PC-3 (cell line): Measurements from ENCODE around the gene UBE2H. TPM values are rescaled to one million over a fixed set of nuclear protein-coding genes. Genes with fewer than 3 reads are reported as not detected.
"Not testable (repeated sequence)": the region's sequence is repeated elsewhere in the genome, so short reads cannot be mapped to it uniquely, and the experiment has no call there.

Experiments
- ATAC-seq: fragments of 200-7000 bp; cut with Tn5 transposase; 2 replicates; pipeline ENCODE4 v1.9.1; 2020; ENCODE audit warnings: mild to moderate bottlenecking, moderate library complexity
- BruUV-seq: library from RNA; stranded (reverse); fragments of 400-500 nt; replicated peaks from 2 replicates; lab custom pipeline; 2021; lab: Mats Ljungman, UMichigan
- CTCF ChIA-PET: fragments of 300-600 bp; sonication (Branson Sonifier 250); formaldehyde crosslinking; loops from one replicate; lab custom pipeline; 2022; ENCODE audit warnings: antibody characterized with exemption; lab: Charles Lee
- POLR2A ChIA-PET: fragments of 300-600 bp; sonication (Branson Sonifier 250); formaldehyde crosslinking; loops from one replicate; lab custom pipeline; 2022; ENCODE audit warnings: antibody characterized with exemption; ENCODE audit not compliant: unreplicated experiment; lab: Charles Lee
- DNase-seq: peaks from one replicate; pipeline ENCODE4 v3.0.0-alpha.2; 2015
- H2AFZ ChIP-seq: fragments of 300-600 bp; sonication (generic); 2 replicates; pipeline ENCODE4 v1.6.0; 2016; ENCODE audit warnings: antibody characterized with exemption, low read length
- H3F3A ChIP-seq: fragments of 300-600 bp; sonication (generic); one replicate; pipeline ENCODE4 v1.6.0; 2017; ENCODE audit warnings: antibody characterized with exemption, low read length, control low read depth, mild to moderate bottlenecking; ENCODE audit not compliant: unreplicated experiment
- H3K27ac ChIP-seq: fragments of 300-600 bp; sonication (generic); 2 replicates; pipeline ENCODE4 v1.5.1; 2016; ENCODE audit warnings: mild to moderate bottlenecking, low read length
- H3K27me3 ChIP-seq: fragments of 300-600 bp; sonication (generic); 2 replicates; pipeline ENCODE4 v1.6.1; 2016; ENCODE audit warnings: low read length, mixed read lengths
- H3K36me3 ChIP-seq: fragments of 300-600 bp; sonication (generic); 2 replicates; pipeline ENCODE4 v1.6.1; 2016; ENCODE audit warnings: low read depth, mixed run types, low read length, mixed read lengths
- H3K4me1 ChIP-seq: fragments of 300-600 bp; sonication (generic); 2 replicates; pipeline ENCODE4 v1.5.1; 2016; ENCODE audit warnings: low read length; ENCODE audit not compliant: insufficient read depth
- H3K4me2 ChIP-seq: fragments of 300-600 bp; sonication (generic); 2 replicates; pipeline ENCODE4 v1.6.0; 2016; ENCODE audit warnings: low read length
- H3K4me3 ChIP-seq: fragments of 300-600 bp; sonication (generic); 2 replicates; pipeline ENCODE4 v1.5.1; 2016; ENCODE audit warnings: mild to moderate bottlenecking, low read length, mixed read lengths
- H3K79me2 ChIP-seq: fragments of 300-600 bp; sonication (generic); 2 replicates; pipeline ENCODE4 v1.6.1; 2017; ENCODE audit warnings: low read length, mixed read lengths
- H3K9ac ChIP-seq: fragments of 300-600 bp; sonication (generic); 2 replicates; pipeline ENCODE4 v1.6.0; 2016; ENCODE audit warnings: mild to moderate bottlenecking, low read length
- H3K9me2 ChIP-seq: fragments of 300-600 bp; sonication (generic); replicated peaks from 2 replicates; pipeline ENCODE4 v1.6.1; 2016; ENCODE audit warnings: mixed run types, low read length, mixed read lengths
- H3K9me3 ChIP-seq: fragments of 300-600 bp; sonication (generic); 2 replicates; pipeline ENCODE4 v1.6.1; 2016; ENCODE audit warnings: low read length, mixed read lengths
- H4K20me1 ChIP-seq: fragments of 300-600 bp; sonication (generic); 2 replicates; pipeline ENCODE4 v1.6.1; 2016; ENCODE audit warnings: low read length, mixed read lengths
- EZH2 ChIP-seq: fragments of 300-600 bp; sonication (generic); IDR thresholded peaks from one replicate; pipeline ENCODE4 v1.6.1; 2017; ENCODE audit warnings: antibody characterized with exemption, mild to moderate bottlenecking, low read length; ENCODE audit not compliant: unreplicated experiment
- EZH2phosphoT487 ChIP-seq: fragments of 300-600 bp; sonication (generic); IDR thresholded peaks from 2 replicates; pipeline ENCODE4 v1.6.1; 2018; ENCODE audit warnings: mild to moderate bottlenecking, antibody characterized with exemption, low read length, borderline replicate concordance
- intact Hi-C: fragments of 100-400 bp; cut with micrococcal nuclease; formaldehyde crosslinking; loops from 2 replicates; pipeline ENCODE4 v1.9.0; 2023
- total RNA-seq: library from RNA; depleted of rRNA; stranded (reverse); fragments of >200 nt; gene quantifications from 2 replicates; pipeline ENCODE4 v1.2.3, GENCODE V29; 2014
- TF ChIP-seq, protein P1 (sequence below): fragments of 300-600 bp; sonication (generic); conservative IDR thresholded peaks from 2 replicates; pipeline ENCODE4 v1.5.1; 2017; ENCODE audit warnings: antibody characterized with exemption, low read depth, mild to moderate bottlenecking, low read length

UBE2H gene
- total RNA-seq, 1 experiment from 2014 or later = 62.5 TPM

DNA sequence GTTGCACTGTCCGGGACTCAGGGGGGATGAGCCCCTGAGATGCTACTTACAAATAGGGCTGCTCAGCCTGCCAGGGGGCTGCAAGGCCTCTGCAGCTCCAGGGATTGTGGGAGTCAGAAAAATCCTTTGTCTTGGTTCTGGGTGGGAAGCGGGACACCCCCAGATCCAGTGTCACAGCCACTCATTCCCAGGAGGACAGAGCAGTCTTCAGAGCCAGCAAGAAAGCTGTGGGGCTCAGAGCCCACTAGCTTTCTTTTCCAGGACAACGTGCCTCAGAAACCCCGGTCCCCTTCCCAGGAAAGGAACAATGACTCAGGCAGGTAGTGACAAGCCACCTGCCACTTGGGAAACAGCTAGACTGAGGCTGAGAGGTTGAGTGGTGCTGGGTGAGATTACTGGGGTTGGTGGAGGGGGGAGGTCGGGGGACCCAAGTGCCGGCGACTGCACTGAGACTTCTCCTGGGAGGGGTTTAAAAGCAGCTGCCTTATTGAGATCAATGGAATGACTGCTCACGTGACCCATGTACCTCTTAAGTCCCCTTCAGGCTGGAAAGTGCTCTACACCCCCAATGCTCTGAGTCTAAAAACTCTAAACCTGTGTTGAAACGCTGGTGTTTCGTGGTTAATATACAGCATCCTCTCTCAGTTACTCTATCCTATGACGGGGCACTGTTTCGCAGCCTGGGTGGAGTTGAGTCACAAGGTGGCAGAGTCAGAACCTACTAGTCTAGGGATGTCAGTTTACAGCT, 123.6 kb downstream of the UBE2H start:
- POLR2A ChIA-PET = interaction anchor here (1.1 kb wide), 1 partner anchor 120 kb away, joined by 3 read pairs; no protein-coding TSS in a partner anchor

DNA sequence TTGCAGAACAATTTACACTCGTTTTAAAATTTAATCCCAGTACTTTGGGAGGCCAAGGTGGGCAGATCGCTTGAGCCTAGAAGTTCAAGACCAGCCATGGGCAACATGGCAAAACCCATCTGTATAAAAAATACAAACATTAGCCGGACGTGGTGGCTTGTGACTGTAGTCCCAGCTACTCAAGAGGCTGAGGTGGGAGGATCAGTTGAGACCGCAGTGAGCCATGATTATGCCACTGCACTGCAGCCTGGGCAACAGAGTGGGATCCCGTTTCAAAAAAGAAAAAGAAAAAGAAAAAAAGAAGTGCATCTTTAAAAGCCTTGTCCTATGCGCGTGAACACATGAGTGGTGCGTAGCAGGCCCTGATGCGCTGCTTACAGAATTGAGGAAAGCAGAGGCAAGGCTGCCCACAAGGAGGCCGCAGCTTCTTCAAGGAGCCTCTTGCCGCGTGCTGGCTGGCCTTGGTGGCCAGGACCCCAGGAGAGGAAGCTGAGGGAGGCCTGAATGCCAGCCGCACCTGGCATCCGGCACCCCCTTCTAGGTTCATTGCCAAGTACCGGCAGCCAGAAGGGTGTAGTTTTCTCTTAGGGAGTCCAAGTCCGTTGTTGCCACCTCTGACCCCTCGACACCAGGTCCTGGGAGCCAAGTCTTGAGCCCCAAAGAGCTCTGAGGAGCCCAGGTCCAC, 124.5 kb downstream of the UBE2H start:
- no peaks in the 10 kb centered on the region for H3K9me2 ChIP-seq
- H2AFZ ChIP-seq = no peak overlapping the region
- H3K4me3 ChIP-seq = no peak overlapping the region
- H3K27me3 ChIP-seq = no peaks in the 10 kb centered on the region
- TF ChIP-seq EZH2phosphoT487 = no peak
- TF ChIP-seq EZH2 = no peak
- TF ChIP-seq, protein P1, sequence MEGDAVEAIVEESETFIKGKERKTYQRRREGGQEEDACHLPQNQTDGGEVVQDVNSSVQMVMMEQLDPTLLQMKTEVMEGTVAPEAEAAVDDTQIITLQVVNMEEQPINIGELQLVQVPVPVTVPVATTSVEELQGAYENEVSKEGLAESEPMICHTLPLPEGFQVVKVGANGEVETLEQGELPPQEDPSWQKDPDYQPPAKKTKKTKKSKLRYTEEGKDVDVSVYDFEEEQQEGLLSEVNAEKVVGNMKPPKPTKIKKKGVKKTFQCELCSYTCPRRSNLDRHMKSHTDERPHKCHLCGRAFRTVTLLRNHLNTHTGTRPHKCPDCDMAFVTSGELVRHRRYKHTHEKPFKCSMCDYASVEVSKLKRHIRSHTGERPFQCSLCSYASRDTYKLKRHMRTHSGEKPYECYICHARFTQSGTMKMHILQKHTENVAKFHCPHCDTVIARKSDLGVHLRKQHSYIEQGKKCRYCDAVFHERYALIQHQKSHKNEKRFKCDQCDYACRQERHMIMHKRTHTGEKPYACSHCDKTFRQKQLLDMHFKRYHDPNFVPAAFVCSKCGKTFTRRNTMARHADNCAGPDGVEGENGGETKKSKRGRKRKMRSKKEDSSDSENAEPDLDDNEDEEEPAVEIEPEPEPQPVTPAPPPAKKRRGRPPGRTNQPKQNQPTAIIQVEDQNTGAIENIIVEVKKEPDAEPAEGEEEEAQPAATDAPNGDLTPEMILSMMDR = no peak
- ChIA-PET POLR2A (interaction anchor here (0.6 to 1.1 kb wide), 2 partner anchors 121 to 217 kb away, joined by 3 to 21 read pairs; partner anchors contain the start of gene NRF1), CTCF (no interaction called here)
- no peaks in the 10 kb centered on the region for H3K79me2 ChIP-seq
- BruUV-seq = no TSS peak
- no peaks in the 10 kb centered on the region for H3F3A ChIP-seq
- H4K20me1 ChIP-seq = no peaks in the 10 kb centered on the region
- ATAC-seq (no peak), DNase-seq (no peak)
- H3K4me1 ChIP-seq = peaks cover 41% of the 10 kb centered on the region
- H3K4me2 ChIP-seq = no peak overlapping the region
- no peaks in the 10 kb centered on the region for H3K9me3 ChIP-seq
- intact Hi-C loops = loop anchor here (10.0 kb wide), 1 partner anchor 83 kb away; no protein-coding TSS in a partner anchor
- H3K27ac ChIP-seq = no peak overlapping the region
- H3K9ac ChIP-seq = no peak overlapping the region
- no peaks in the 10 kb centered on the region for H3K36me3 ChIP-seq

More for the DNA sequence above, 123.6 kb downstream of the UBE2H start:
- Histone ChIP-seq H3K9ac (no peak overlapping the region), H3F3A (no peaks in the 10 kb centered on the region), H3K9me3 (no peaks in the 10 kb centered on the region), H3K4me1 (peaks cover 40% of the 10 kb centered on the region), H3K27ac (peak overlapping the region; percentile 76; the same call in 1 of the 2 replicates), H2AFZ (no peak overlapping the region; the same call in 1 of the 2 replicates), H3K36me3 (no peaks in the 10 kb centered on the region), H4K20me1 (no peaks in the 10 kb centered on the region), H3K4me2 (peak overlapping the region; percentile 84; the same call in 1 of the 2 replicates), H3K27me3 (no peaks in the 10 kb centered on the region), H3K79me2 (no peaks in the 10 kb centered on the region), H3K9me2 (no peaks in the 10 kb centered on the region), H3K4me3 (no peak overlapping the region)
- peak; percentile 24 for DNase-seq
- intact Hi-C loops = loop anchor here (10.0 kb wide), 1 partner anchor 84 kb away; no protein-coding TSS in a partner anchor
- BruUV-seq = no TSS peak
- no peak for ATAC-seq
- no peak for TF ChIP-seq EZH2phosphoT487
- TF ChIP-seq EZH2 = no peak
- CTCF ChIA-PET = interaction anchor here (0.5 to 1.3 kb wide), 3 partner anchors 172 to 182 kb away, joined by 3 to 5 read pairs (median 3); no protein-coding TSS in a partner anchor

DNA sequence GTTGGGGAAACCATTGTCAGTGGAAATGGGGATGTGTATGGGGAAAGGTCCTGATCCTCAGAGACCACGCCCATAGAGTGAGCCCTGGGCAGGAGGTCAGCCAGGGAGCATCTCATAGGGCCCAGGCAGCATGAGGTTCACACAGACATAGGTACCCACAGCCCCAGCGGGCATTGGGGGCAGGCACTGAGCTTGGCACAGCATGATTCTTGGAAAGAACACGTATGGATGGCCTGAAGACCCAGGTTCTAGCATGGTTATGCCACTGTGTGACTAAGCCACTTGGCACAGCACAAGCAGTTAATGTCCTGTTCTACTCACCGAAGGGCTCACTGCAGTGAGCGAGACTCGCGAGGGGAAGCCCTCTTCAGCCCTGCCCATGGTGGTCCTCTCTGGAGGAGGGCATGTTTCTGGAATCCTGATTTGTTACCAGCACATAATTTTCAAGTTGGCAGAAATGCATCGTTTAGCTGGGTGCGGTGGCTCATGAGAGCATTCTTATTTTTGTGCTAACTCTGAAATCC, 125.2 kb downstream of the UBE2H start:
- POLR2A ChIA-PET = interaction anchor here (0.6 kb wide), 1 partner anchor 216 kb away, joined by 21 read pairs; the partner anchor contains the start of gene NRF1
- no peak overlapping the region for H2AFZ ChIP-seq
- no peak overlapping the region for H3K4me3 ChIP-seq
- H3K9me3 ChIP-seq = no peaks in the 10 kb centered on the region
- CTCF ChIA-PET = no interaction called here
- H3K36me3 ChIP-seq = no peaks in the 10 kb centered on the region
- no peak overlapping the region for H3K27ac ChIP-seq
- ATAC-seq = no peak
- BruUV-seq = no TSS peak
- intact Hi-C loops = loop anchor here (10.0 kb wide), 1 partner anchor 83 kb away; no protein-coding TSS in a partner anchor
- H3K27me3 ChIP-seq = no peaks in the 10 kb centered on the region
- H3K4me1 ChIP-seq = peaks cover 41% of the 10 kb centered on the region
- no peaks in the 10 kb centered on the region for H4K20me1 ChIP-seq
- H3K9ac ChIP-seq = no peak overlapping the region
- DNase-seq = no peak
- H3K4me2 ChIP-seq = no peak overlapping the region
- H3K79me2 ChIP-seq = no peaks in the 10 kb centered on the region
- no peaks in the 10 kb centered on the region for H3K9me2 ChIP-seq
- H3F3A ChIP-seq = no peaks in the 10 kb centered on the region
- TF ChIP-seq EZH2phosphoT487 (no peak), EZH2 (no peak)
- TF ChIP-seq, protein P1 = no peak

DNA sequence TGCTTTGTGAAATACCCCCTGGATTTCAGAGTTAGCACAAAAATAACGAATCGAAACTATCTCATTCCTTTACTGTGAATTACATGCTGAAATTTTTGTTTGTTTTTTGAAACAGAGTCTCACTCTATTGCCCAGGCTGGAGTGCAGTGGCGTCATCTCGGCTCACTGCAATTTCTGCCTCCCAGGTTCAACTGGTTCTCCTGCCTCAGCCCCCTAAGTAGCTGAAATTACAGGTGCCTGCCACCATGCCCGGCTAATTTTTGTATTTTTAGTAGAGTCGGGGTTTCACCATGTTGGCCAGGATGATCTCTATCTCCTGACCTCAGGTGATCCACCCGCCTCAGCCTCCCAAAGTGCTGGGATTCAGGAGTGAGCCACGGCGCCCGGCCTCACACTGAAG, 125.9 kb downstream of the UBE2H start:
- not testable (repeated sequence) for H3K9ac ChIP-seq

More for the DNA sequence above, 125.9 kb downstream of the UBE2H start:
- BruUV-seq, POLR2A ChIA-PET, DNase-seq, H3K9me2 ChIP-seq, H3K9me3 ChIP-seq, H3K79me2 ChIP-seq, H3F3A ChIP-seq, CTCF ChIA-PET, H2AFZ ChIP-seq, H4K20me1 ChIP-seq, H3K4me2 ChIP-seq, H3K27ac ChIP-seq, H3K4me3 ChIP-seq, H3K36me3 ChIP-seq, H3K27me3 ChIP-seq, ATAC-seq: not testable (repeated sequence)
- intact Hi-C loops = loop anchor here (1.0 to 10.0 kb wide), 2 partner anchors 82 to 183 kb away; no protein-coding TSS in a partner anchor
- peaks cover 36% of the 10 kb centered on the region for H3K4me1 ChIP-seq
